ENCODE results near the gene FOXL2NB. TPM values are rescaled to one million over a fixed set of nuclear protein-coding genes. Genes with fewer than 3 reads are reported as not detected.

Gene FOXL2NB
- total RNA-seq, 4 donors from 2014 or later, result not detected

DNA sequence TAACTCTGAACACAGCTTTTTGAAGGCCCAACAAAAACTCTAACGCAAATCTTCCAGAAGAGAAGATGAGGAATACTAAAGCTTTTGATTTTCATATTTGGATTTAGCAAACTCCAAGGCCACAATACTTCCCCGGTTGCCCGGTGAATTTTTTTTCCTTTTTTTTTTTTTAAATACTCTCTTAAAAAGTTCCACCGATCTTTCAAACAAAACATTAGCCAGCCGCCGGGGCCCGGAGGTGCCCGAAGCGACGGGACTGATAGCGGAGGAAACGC, 2.4 kb upstream of the FOXL2NB start:
- no peak for DNase-seq
- 16 to 17% methylated on average over 12 of the region's 12 CpGs for WGBS, 2 donors
- Histone ChIP-seq H3K36me3 (no peaks in the 10 kb centered on the region), H3K4me3 (replicated peaks in 1 of 3) (no peak overlapping the region), H3K27me3 (peaks cover 83% of the 10 kb centered on the region), H3K27ac (no peak overlapping the region), H3K4me1 (peaks cover 22 to 37% of the 10 kb centered on the region in 2 donors), H3K9me3 (no peaks in the 10 kb centered on the region)
- intact Hi-C loops (cut with DNase I), result no loop called here
- TF ChIP-seq, protein P1, sequence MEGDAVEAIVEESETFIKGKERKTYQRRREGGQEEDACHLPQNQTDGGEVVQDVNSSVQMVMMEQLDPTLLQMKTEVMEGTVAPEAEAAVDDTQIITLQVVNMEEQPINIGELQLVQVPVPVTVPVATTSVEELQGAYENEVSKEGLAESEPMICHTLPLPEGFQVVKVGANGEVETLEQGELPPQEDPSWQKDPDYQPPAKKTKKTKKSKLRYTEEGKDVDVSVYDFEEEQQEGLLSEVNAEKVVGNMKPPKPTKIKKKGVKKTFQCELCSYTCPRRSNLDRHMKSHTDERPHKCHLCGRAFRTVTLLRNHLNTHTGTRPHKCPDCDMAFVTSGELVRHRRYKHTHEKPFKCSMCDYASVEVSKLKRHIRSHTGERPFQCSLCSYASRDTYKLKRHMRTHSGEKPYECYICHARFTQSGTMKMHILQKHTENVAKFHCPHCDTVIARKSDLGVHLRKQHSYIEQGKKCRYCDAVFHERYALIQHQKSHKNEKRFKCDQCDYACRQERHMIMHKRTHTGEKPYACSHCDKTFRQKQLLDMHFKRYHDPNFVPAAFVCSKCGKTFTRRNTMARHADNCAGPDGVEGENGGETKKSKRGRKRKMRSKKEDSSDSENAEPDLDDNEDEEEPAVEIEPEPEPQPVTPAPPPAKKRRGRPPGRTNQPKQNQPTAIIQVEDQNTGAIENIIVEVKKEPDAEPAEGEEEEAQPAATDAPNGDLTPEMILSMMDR (IDR thresholded peaks at IDR 0.05), result no peak
- TF ChIP-seq POLR2A (IDR thresholded peaks at IDR 0.05), result no peak

DNA sequence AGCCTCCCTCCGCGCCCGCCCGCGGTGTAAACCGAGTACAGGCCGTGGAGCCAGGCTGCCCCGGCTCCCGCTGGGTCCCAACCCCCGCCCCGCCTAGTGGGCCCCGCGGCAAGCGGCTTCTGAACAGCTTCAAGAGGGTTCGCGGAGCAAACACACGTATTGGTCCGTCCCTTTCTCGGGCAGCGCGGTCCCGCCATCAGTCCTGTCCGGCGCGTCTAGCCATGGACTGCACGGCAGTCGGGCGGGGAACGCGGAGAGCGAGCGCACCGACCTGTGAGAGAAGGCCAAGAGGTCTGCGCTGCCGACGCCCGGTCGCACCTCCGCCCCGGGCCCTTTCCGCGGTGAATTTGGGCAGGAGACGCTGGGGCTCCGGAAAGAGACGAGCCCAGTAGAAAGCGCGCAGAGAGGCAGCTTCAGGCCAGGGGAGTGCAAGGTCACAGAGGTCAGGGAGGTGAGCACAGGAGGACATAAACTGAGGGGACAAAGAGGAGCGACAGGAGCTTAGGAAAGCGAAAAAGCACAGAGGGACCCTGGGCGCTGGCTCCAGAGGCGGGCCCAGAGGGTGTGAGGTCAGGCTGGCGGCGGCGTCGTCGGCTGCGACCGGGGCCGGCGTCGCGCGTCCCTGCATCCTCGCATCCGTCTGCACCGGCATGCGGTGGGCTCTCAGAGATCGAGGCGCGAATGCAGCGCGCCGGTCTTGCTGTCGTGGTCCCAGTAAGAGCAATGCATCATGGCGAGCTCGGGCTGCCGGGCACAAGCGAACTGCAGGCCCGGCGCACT, 1.9 kb upstream of the FOXL2NB start:
- 5 to 6% methylated on average over 38 to 55 of the region's 80 CpGs for WGBS, 2 donors
- peaks cover 82% of the 10 kb centered on the region for H3K27me3 ChIP-seq
- no peak overlapping the region for H3K27ac ChIP-seq
- H3K4me1 ChIP-seq, result peaks cover 27 to 38% of the 10 kb centered on the region in 2 donors
- peak; percentile 35 to 36 for DNase-seq
- H3K4me3 ChIP-seq (replicated peaks in 1 of 3), result no peak overlapping the region
- no peaks in the 10 kb centered on the region for H3K36me3 ChIP-seq
- intact Hi-C loops (cut with DNase I), result no loop called here
- no peak for TF ChIP-seq POLR2A (IDR thresholded peaks at IDR 0.05)
- TF ChIP-seq, protein P1 (IDR thresholded peaks at IDR 0.05), result no peak
- H3K9me3 ChIP-seq, result no peaks in the 10 kb centered on the region

DNA sequence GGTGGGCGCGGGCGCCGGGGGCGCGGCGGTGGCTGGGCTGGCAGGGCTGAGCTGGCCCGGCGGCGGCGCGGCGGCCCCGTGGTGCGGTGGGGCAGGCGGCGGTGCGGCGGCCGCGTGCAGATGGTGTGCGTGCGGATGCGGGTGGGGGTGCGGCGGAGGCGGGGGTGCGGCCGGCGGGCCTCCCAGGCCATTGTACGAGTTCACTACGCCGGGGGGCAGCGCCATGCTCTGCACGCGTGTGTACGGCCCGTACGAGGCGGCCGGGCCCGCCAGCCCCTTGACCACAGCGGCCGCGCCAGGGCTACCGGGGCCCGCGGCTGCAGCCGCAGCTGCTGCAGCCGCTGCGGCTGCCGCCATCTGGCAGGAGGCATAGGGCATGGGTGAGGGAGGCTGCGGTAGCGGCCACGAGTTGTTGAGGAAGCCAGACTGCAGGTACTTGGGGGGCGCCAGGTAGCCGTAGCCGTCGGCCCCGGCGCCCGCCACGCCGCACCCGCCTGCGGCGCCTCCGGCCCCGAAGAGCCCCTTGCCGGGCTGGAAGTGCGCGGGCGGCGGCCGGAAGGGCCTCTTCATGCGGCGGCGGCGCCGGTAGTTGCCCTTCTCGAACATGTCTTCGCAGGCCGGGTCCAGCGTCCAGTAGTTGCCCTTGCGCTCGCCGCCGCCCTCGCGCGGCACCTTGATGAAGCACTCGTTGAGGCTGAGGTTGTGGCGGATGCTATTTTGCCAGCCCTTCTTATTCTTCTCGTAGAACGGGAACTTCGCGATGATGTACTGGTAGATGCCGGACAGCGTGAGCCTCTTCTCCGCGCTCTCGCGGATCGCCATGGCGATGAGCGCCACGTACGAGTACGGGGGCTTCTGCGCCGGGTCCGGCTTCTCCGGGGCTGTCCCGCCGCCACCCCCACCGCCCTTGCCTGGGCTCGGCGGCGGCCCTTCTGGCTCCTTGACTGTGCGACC, 1.0 kb upstream of the FOXL2NB start:
- Histone ChIP-seq H3K4me3 (replicated peaks in 1 of 3) (peak overlapping the region in 1 of 3 donors; percentile 21), H3K4me1 (peaks cover 30 to 43% of the 10 kb centered on the region in 2 donors), H3K36me3 (no peaks in the 10 kb centered on the region), H3K9me3 (no peaks in the 10 kb centered on the region), H3K27ac (no peak overlapping the region), H3K27me3 (peaks cover 80% of the 10 kb centered on the region)
- TF ChIP-seq, protein P1 (IDR thresholded peaks at IDR 0.05), result no peak
- TF ChIP-seq POLR2A (IDR thresholded peaks at IDR 0.05), result no peak
- no peak for DNase-seq
- intact Hi-C loops (cut with DNase I), result no loop called here
- 0 to 3% methylated on average over 9 to 21 of the region's 120 CpGs for WGBS, 2 donors

DNA sequence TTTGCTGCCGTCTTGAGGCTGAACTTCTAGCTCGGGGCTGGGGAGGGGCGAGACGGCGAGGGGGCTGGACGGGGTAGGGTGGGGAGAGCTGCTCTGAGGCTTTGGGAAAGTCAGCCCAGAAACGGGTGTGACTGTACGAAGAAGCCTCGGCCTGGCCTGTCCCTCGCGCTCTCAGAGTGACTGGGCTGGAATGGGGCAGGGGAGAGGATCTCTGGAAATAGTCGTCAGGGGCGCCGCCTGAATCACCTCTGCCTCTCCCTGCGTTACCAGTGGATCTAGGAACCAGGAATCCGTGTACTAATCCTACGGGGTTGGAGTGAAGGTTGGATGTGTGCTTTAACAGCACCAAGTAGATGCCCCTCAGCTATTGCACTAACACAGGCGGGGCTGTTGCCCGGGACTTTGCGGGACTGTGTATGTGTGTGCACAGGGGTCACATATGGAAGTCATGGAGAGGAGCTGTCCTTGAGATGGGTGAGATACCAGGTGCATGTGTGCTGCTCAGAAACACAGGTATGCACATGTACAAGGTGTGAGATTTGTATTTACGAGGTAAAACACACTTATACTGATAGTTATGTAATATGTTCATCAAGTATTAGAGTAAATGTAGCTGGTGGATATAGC, 591 bp downstream of the FOXL2NB start:
- intact Hi-C loops (cut with DNase I), result no loop called here
- H3K4me3 ChIP-seq (replicated peaks in 1 of 3), result peak overlapping the region in 1 of 3 donors; percentile 21
- no peak for DNase-seq
- H3K4me1 ChIP-seq, result peaks cover 30 to 43% of the 10 kb centered on the region in 2 donors
- H3K9me3 ChIP-seq, result no peaks in the 10 kb centered on the region
- no peaks in the 10 kb centered on the region for H3K36me3 ChIP-seq
- H3K27ac ChIP-seq, result no peak overlapping the region
- peaks cover 65% of the 10 kb centered on the region for H3K27me3 ChIP-seq
- 32 to 39% methylated on average over 15 to 21 of the region's 21 CpGs for WGBS, 2 donors
- TF ChIP-seq, protein P1 (IDR thresholded peaks at IDR 0.05), result no peak
